Endothelial cell of umbilical vein (primary cell): ENCODE data around the gene APCDD1. TPM values are rescaled to one million over a fixed set of nuclear protein-coding genes. Genes with fewer than 3 reads are reported as not detected.

Experiments used
- BruUV-seq: library from RNA; stranded (reverse); fragments of 400-500 nt; replicated peaks from 2 replicates; lab custom pipeline; 2021; lab: Mats Ljungman, UMichigan
- CTCF ChIA-PET: fragments of 300-600, 350-600 bp; sonication (Branson Sonifier 250); formaldehyde crosslinking; loops from one replicate; lab custom pipeline; 2021; ENCODE audit warnings: antibody characterized with exemption, inconsistent platforms; lab: Charles Lee
- POLR2A ChIA-PET: fragments of 300-600, 350-600 bp; sonication (Branson Sonifier 250); formaldehyde crosslinking; loops from one replicate; lab custom pipeline; 2021; ENCODE audit warnings: antibody characterized with exemption, inconsistent platforms; lab: Charles Lee
- DNase-seq: peaks from one replicate; pipeline ENCODE4 v3.0.0-alpha.2; 2011; ENCODE audit warnings: low read depth, low spot score
- FAIRE-seq: peaks from 2 replicates; lab custom pipeline; 2011; peaks lifted over from hg19 to GRCh38; lab: Jason Lieb, UNC
- H2AFZ ChIP-seq: 2 replicates; pipeline ENCODE4 v1.6.0; 2012; ENCODE audit warnings: low read depth, low read length, control low read depth, inconsistent platforms
- H3K27ac ChIP-seq: 2 replicates; pipeline ENCODE4 v1.5.1; 2011; ENCODE audit warnings: low read depth, mild to moderate bottlenecking, control low read depth, low read length, moderate library complexity; ENCODE audit not compliant: insufficient read depth
- H3K27me3 ChIP-seq, 2 experiments: 2 replicates each; pipeline versions ENCODE4 v1.6.0 to v1.6.1; 2011; ENCODE audit warnings: low read length in 2 of 2, mixed read lengths in 1 of 2; ENCODE audit not compliant: control insufficient read depth in 2 of 2, insufficient read depth in 2 of 2
- H3K36me3 ChIP-seq, 2 experiments: 2 replicates in 1 of 2; 3 replicates in 1 of 2; pipeline ENCODE4 v1.5.1; 2011; ENCODE audit warnings: low read length in 2 of 2, mild to moderate bottlenecking in 1 of 2, moderate library complexity in 1 of 2; ENCODE audit not compliant: control insufficient read depth in 2 of 2, insufficient read depth in 2 of 2; ENCODE audit errors: extremely low read depth in 1 of 2
- H3K4me1 ChIP-seq: 3 replicates; pipeline ENCODE4 v1.5.1; 2011; ENCODE audit warnings: mild to moderate bottlenecking, low read length; ENCODE audit not compliant: control insufficient read depth, insufficient read depth; ENCODE audit errors: extremely low read depth
- H3K4me2 ChIP-seq: 2 replicates; pipeline ENCODE4 v1.6.1; 2011; ENCODE audit warnings: low read length, control low read depth, mixed read lengths; ENCODE audit not compliant: insufficient read depth
- H3K4me3 ChIP-seq, 3 experiments: fragments of 200-600 bp in 1 of 3; sonication (generic), shearing (Covaris generic) in 1 of 3; replicated peaks in 1 of 3; 2 replicates each; pipeline ENCODE4 v1.5.1; 2011 to 2016; ENCODE audit warnings: control low read depth in 3 of 3, low read length in 3 of 3, mild to moderate bottlenecking in 2 of 3, inconsistent platforms in 1 of 3, low read depth in 1 of 3, moderate library complexity in 1 of 3; ENCODE audit not compliant: insufficient read depth in 1 of 3
- H3K79me2 ChIP-seq: 2 replicates; pipeline ENCODE4 v1.6.0; 2012; ENCODE audit warnings: low read length, inconsistent platforms; ENCODE audit not compliant: control insufficient read depth, insufficient read depth
- H3K9ac ChIP-seq: replicated peaks from 2 replicates; pipeline ENCODE3; 2011; ENCODE audit warnings: low read length, control low read depth; ENCODE audit not compliant: insufficient read depth; ENCODE audit errors: extremely low read depth
- H3K9me1 ChIP-seq: replicated peaks from 3 replicates; pipeline ENCODE4 v1.6.0; 2011; ENCODE audit warnings: mild to moderate bottlenecking, low read length; ENCODE audit not compliant: control insufficient read depth, insufficient read depth; ENCODE audit errors: extremely low read depth
- H3K9me3 ChIP-seq: replicated peaks from 2 replicates; pipeline ENCODE4 v1.5.1; 2012; ENCODE audit warnings: low read length, inconsistent platforms; ENCODE audit not compliant: control insufficient read depth, insufficient read depth
- H4K20me1 ChIP-seq: replicated peaks from 2 replicates; pipeline ENCODE3; 2011; ENCODE audit warnings: mild to moderate bottlenecking, low read length; ENCODE audit not compliant: control insufficient read depth, insufficient read depth; ENCODE audit errors: extremely low read depth
- CTCF ChIP-seq, 2 donors: IDR thresholded peaks; 1 replicate in 1 of 2; 2 replicates in 1 of 2; pipeline ENCODE4 v1.5.1; 2011; ENCODE audit warnings: low read length in 2 of 2, mild to moderate bottlenecking in 2 of 2, moderate library complexity in 2 of 2, control low read depth in 1 of 2, inconsistent platforms in 1 of 2, low read depth in 1 of 2; ENCODE audit not compliant: insufficient read depth in 1 of 2; ENCODE audit errors: extremely low read depth in 1 of 2
- EZH2 ChIP-seq: IDR thresholded peaks from 2 replicates; pipeline ENCODE4 v1.6.1; 2012; ENCODE audit warnings: borderline replicate concordance, low read depth, mild to moderate bottlenecking, moderate library complexity, low read length, inconsistent platforms; ENCODE audit not compliant: severe bottlenecking
- FOS ChIP-seq: IDR thresholded peaks from 2 replicates; pipeline ENCODE4 v1.6.1; 2011; ENCODE audit warnings: mild to moderate bottlenecking, low read length, moderate library complexity, borderline replicate concordance; ENCODE audit not compliant: insufficient read depth
- GATA2 ChIP-seq: IDR thresholded peaks from 2 replicates; pipeline ENCODE4 v1.7.0; 2011; ENCODE audit warnings: low read depth, mild to moderate bottlenecking, moderate library complexity, mixed read lengths, low read length; ENCODE audit not compliant: insufficient read length, insufficient read depth
- JUN ChIP-seq: IDR thresholded peaks from 2 replicates; pipeline ENCODE4 v1.6.1; 2011; ENCODE audit warnings: borderline replicate concordance, low read depth; ENCODE audit not compliant: insufficient read length, insufficient read depth
- MYC ChIP-seq: IDR thresholded peaks from one replicate; pipeline ENCODE4 v1.6.1; 2011; ENCODE audit warnings: mild to moderate bottlenecking, low read depth, low read length
- POLR2A ChIP-seq: IDR thresholded peaks from 2 replicates; pipeline ENCODE4 v1.6.1; 2012; ENCODE audit warnings: low read depth, mild to moderate bottlenecking, control low read depth, low read length
- POLR2AphosphoS5 ChIP-seq: IDR thresholded peaks from 2 replicates; pipeline ENCODE4 v1.6.1; 2012; ENCODE audit warnings: low read depth, mild to moderate bottlenecking, control low read depth, low read length, moderate library complexity; ENCODE audit not compliant: insufficient read depth
- dilution Hi-C: fragments of 300-500 bp; cut with MboI; formaldehyde crosslinking; loops from one replicate; pipeline ENCODE4 v1.15.0; 2019; ENCODE audit warnings: low sequenced_read_pairs; ENCODE audit not compliant: extremely low pct_ligation_motif_present
- intact Hi-C: fragments of 100-400 bp; cut with micrococcal nuclease; formaldehyde crosslinking; loops from one replicate; pipeline ENCODE4 v1.10.0; 2022
- polyA plus RNA-seq, 4 experiments: library from polyadenylated mRNA; depleted of rRNA in 3 of 4; stranded (reverse) in 3 of 4; unstranded in 1 of 4; fragments of >200 nt; gene quantifications; 2 replicates each; pipeline versions ENCODE4 v1.2.1 to v1.2.3, GENCODE V29; 2011 to 2012; ENCODE audit warnings: missing spikeins in 1 of 4
- total RNA-seq: library from RNA; stranded (reverse); gene quantifications from 2 replicates; pipeline ENCODE4 v1.2.3, GENCODE V29; 2021
- TF ChIP-seq, protein P1 (sequence below): IDR thresholded peaks from 2 replicates; pipeline ENCODE4 v1.6.1; 2011; ENCODE audit not compliant: insufficient read depth, insufficient read length

The APCDD1 gene
- total and polyA plus RNA-seq, 2 donors (not counting 3 experiments of a cell fraction or from before 2014, with no cell fraction given): 0.95 to 1.4 TPM

DNA sequence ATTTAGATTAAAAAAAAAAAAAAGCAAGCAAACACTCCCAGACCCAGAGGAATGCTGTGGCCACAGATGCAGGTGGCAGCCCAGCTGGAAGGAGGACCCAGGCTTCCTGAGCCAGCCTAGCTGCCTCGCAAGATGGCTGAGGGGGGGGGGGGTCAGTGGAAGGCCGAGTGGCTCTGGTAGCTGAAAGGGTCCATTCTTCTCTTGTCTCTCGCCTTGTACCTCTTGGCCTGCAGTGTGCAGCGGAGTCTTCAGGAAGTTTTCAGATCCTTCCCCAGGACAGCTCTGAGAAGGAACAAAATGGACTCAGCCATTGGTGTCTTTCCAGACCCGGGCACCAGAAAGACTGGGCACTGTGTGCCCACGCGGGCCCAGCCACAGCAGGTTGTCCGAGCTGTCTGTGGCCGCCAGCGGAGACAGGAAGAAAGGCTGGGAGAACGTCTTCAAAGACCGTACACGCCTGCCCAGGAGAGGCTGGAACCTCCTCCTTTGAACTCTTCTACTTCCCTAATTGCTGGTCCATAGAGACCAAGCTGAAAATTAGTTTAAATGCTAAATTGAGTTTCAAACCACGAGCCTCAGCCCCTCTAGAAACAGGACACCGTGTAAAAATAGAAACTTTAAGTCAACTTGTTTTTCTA, 21.3 kb downstream of the APCDD1 start:
- Histone ChIP-seq H3K9me1 (no peaks in the 10 kb centered on the region), H3K9ac (no peak overlapping the region), H4K20me1 (no peaks in the 10 kb centered on the region), H2AFZ (no peak overlapping the region), H3K27ac (no peak overlapping the region), H3K4me3 (no peak overlapping the region), H3K27me3 (peaks cover 0 to 2% of the 10 kb centered on the region in 2 experiments), H3K79me2 (no peaks in the 10 kb centered on the region), H3K4me1 (no peaks in the 10 kb centered on the region), H3K9me3 (no peaks in the 10 kb centered on the region), H3K4me2 (no peak overlapping the region), H3K36me3 (no peaks in the 10 kb centered on the region)
- intact Hi-C loops (no loop called here), dilution Hi-C loops (no loop called here)
- no peak for FAIRE-seq
- ChIA-PET POLR2A (no interaction called here), CTCF (no interaction called here)
- no TSS peak for BruUV-seq
- no peak for DNase-seq
- TF ChIP-seq JUN (no peak), POLR2AphosphoS5 (no peak), POLR2A (no peak), MYC (no peak), FOS (no peak), EZH2 (no peak), GATA2 (no peak), CTCF (IDR thresholded peaks at IDR 0.05; ENCODE audit: extremely low read depth in 1 of 2, insufficient read depth in 1 of 2, low read depth in 1 of 2, low read length in 2 of 2) (no peak)
- TF ChIP-seq, protein P1, sequence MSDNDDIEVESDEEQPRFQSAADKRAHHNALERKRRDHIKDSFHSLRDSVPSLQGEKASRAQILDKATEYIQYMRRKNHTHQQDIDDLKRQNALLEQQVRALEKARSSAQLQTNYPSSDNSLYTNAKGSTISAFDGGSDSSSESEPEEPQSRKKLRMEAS: no peak
